WTC11 (cell line): ENCODE results near the gene ZNF681. TPM values are rescaled to one million over a fixed set of nuclear protein-coding genes. Genes with fewer than 3 reads are reported as not detected.
A peak's percentile ranks its signal among the peaks of the same experiment; 100 is the strongest.
"Not testable (repeated sequence)": the region's sequence is repeated elsewhere in the genome, so short reads cannot be mapped to it uniquely, and the experiment has no call there.

Experiments
- ATAC-seq: fragments of 200-7000 bp; cut with Tn5 transposase; 2 replicates; pipeline ENCODE4 v1.10.0; 2021; ENCODE audit warnings: mild to moderate bottlenecking, moderate library complexity
- CTCF ChIA-PET: fragments of 300-600 bp; sonication (Branson Sonifier 250); formaldehyde crosslinking; loops from one replicate; lab custom pipeline; 2021; ENCODE audit warnings: antibody characterized with exemption; lab: Charles Lee
- POLR2A ChIA-PET: fragments of 350-600 bp; sonication (Branson Sonifier 250); formaldehyde crosslinking; loops from one replicate; lab custom pipeline; 2021; ENCODE audit warnings: antibody characterized with exemption; lab: Charles Lee
- DNase-seq: peaks from one replicate; pipeline ENCODE4 v3.0.0; 2021; ENCODE audit warnings: low spot score
- H3K27ac Mint-ChIP-seq: 2 replicates; pipeline ENCODE4 v1.8.0; 2021; ENCODE audit warnings: mixed read lengths
- H3K27me3 Mint-ChIP-seq: 2 replicates; pipeline ENCODE4 v1.8.0; 2021; ENCODE audit warnings: low read depth, mild to moderate bottlenecking, moderate library complexity, mixed read lengths
- H3K36me3 Mint-ChIP-seq: 2 replicates; pipeline ENCODE4 v1.8.0; 2021; ENCODE audit warnings: mixed read lengths
- H3K4me1 Mint-ChIP-seq: 2 replicates; pipeline ENCODE4 v1.8.0; 2022; ENCODE audit warnings: mixed read lengths
- H3K4me3 Mint-ChIP-seq: 2 replicates; pipeline ENCODE4 v1.8.0; 2021; ENCODE audit warnings: mild to moderate bottlenecking, moderate library complexity, mixed read lengths
- H3K9me3 Mint-ChIP-seq: 2 replicates; pipeline ENCODE4 v1.8.0; 2021; ENCODE audit warnings: mixed read lengths
- ARID4B ChIP-seq: sonication (generic); formaldehyde crosslinking; IDR thresholded peaks from 2 replicates; pipeline ENCODE4 v1.8.0; 2023; ENCODE audit warnings: missing genetic modification reagents, mild to moderate bottlenecking, borderline replicate concordance
- CTCF ChIP-seq: fragments of 200-600 bp; IDR thresholded peaks from 2 replicates; pipeline ENCODE4 v1.8.0; 2022; ENCODE audit warnings: antibody characterized with exemption
- FOXK1 ChIP-seq: sonication (generic); formaldehyde crosslinking; IDR thresholded peaks from 2 replicates; pipeline ENCODE4 v1.8.0; 2022; ENCODE audit warnings: mild to moderate bottlenecking, moderate library complexity, missing genetic modification reagents
- HMGXB4 ChIP-seq: sonication (generic); formaldehyde crosslinking; IDR thresholded peaks from 2 replicates; pipeline ENCODE4 v1.8.1; 2023; ENCODE audit warnings: mild to moderate bottlenecking, moderate library complexity, missing genetic modification reagents
- KAT7 ChIP-seq: sonication (generic); formaldehyde crosslinking; IDR thresholded peaks from 2 replicates; pipeline ENCODE4 v1.8.1; 2023; ENCODE audit warnings: missing genetic modification reagents, mild to moderate bottlenecking, borderline replicate concordance
- MLX ChIP-seq: sonication (generic); formaldehyde crosslinking; IDR thresholded peaks from 2 replicates; pipeline ENCODE4 v1.8.1; 2023; ENCODE audit warnings: mild to moderate bottlenecking, missing genetic modification reagents, moderate library complexity
- SP1 ChIP-seq: sonication (generic); formaldehyde crosslinking; conservative IDR thresholded peaks from 2 replicates; pipeline ENCODE4 v1.8.1; 2022; ENCODE audit warnings: missing genetic modification reagents
- TEAD1 ChIP-seq: sonication (generic); formaldehyde crosslinking; IDR thresholded peaks from 2 replicates; pipeline ENCODE4 v1.8.0; 2022; ENCODE audit warnings: mild to moderate bottlenecking, missing genetic modification reagents
- TEAD4 ChIP-seq: sonication (generic); formaldehyde crosslinking; IDR thresholded peaks from 2 replicates; pipeline ENCODE4 v1.8.0; 2022; ENCODE audit warnings: mild to moderate bottlenecking, missing genetic modification reagents
- ZNF263 ChIP-seq: sonication (generic); formaldehyde crosslinking; IDR thresholded peaks from 2 replicates; pipeline ENCODE4 v1.8.1; 2022; ENCODE audit warnings: low read depth, mild to moderate bottlenecking, moderate library complexity, missing genetic modification reagents
- ZNF281 ChIP-seq: sonication (generic); formaldehyde crosslinking; IDR thresholded peaks from 2 replicates; pipeline ENCODE4 v1.8.0; 2023; ENCODE audit warnings: mild to moderate bottlenecking, missing genetic modification reagents
- ZNF416 ChIP-seq: fragments of 250-450 bp; sonication (Bioruptor Pico); IDR thresholded peaks from 2 replicates; pipeline ENCODE4 v1.9.0; 2021; ENCODE audit warnings: mild to moderate bottlenecking, inconsistent platforms
- total RNA-seq: library from RNA; stranded (reverse); gene quantifications from 3 replicates; pipeline ENCODE4 v1.2.3, GENCODE V29; 2021

Gene ZNF681
- total RNA-seq, 1 experiment from 2014 or later = 16.9 TPM

GRCh38 chr19:23762884-23763711 lies 4.4 kb upstream of the ZNF681 start (continued):
- TF ChIP-seq ARID4B (CRISPR knock-in tag) (peak; percentile 35; the same call in 1 of the 2 replicates), MLX (CRISPR knock-in tag) (no peak), ZNF281 (CRISPR knock-in tag) (no peak), KAT7 (CRISPR knock-in tag) (0 out of 2 replicates have a peak, but pooled peaks have one; percentile 16), SP1 (CRISPR knock-in tag) (peak; percentile 78), FOXK1 (CRISPR knock-in tag) (0 out of 2 replicates have a peak, but pooled peaks have one; percentile 14), ZNF263 (CRISPR knock-in tag) (no peak), TEAD4 (CRISPR knock-in tag) (peak; percentile 57; the same call in 1 of the 2 replicates)

- Mint-ChIP-seq H3K36me3 (peaks cover 29% of the 10 kb centered on the region), H3K27ac (no peak overlapping the region), H3K27me3 (peaks cover 21% of the 10 kb centered on the region), H3K4me1 (peaks cover 38% of the 10 kb centered on the region), H3K9me3 (no peaks in the 10 kb centered on the region), H3K4me3 (peak overlapping the region; percentile 100)
- ATAC-seq (no peak), DNase-seq (no peak)
- TF ChIP-seq TEAD1 (CRISPR knock-in tag) (no peak), ZNF416 (no peak), HMGXB4 (CRISPR knock-in tag) (no peak), CTCF (no peak)
- POLR2A ChIA-PET = interaction anchor here (0.6 to 1.9 kb wide), 3 partner anchors 76 to 347 kb away, joined by 3 to 11 read pairs (median 6); partner anchors contain the start of gene ZNF675
- CTCF ChIA-PET = interaction anchor here (1.1 kb wide), 1 partner anchor 55 kb away, joined by 4 read pairs; no protein-coding TSS in a partner anchor
Measured at GRCh38 chr19:23762548-23762883, 3.8 kb upstream of the ZNF681 start.

- POLR2A ChIA-PET, ATAC-seq, DNase-seq, H3K9me3 Mint-ChIP-seq, H3K27ac Mint-ChIP-seq, CTCF ChIA-PET, H3K4me3 Mint-ChIP-seq: not testable (repeated sequence)
- Mint-ChIP-seq H3K4me1 (peaks cover 21% of the 10 kb centered on the region), H3K27me3 (peaks cover 21% of the 10 kb centered on the region), H3K36me3 (peaks cover 25% of the 10 kb centered on the region)
Measured at GRCh38 chr19:23760326-23760725, 1.6 kb upstream of the ZNF681 start.

GRCh38 chr19:23743633-23744232 lies 15.0 kb downstream of the ZNF681 start:
- H3K4me1 Mint-ChIP-seq, ATAC-seq, CTCF ChIA-PET, DNase-seq, H3K27me3 Mint-ChIP-seq, H3K4me3 Mint-ChIP-seq, H3K27ac Mint-ChIP-seq, POLR2A ChIA-PET: not testable (repeated sequence)
- peaks cover 56% of the 10 kb centered on the region for H3K9me3 Mint-ChIP-seq
- H3K36me3 Mint-ChIP-seq = peaks cover 75% of the 10 kb centered on the region

- H3K4me3 Mint-ChIP-seq, H3K27ac Mint-ChIP-seq, DNase-seq, CTCF ChIA-PET, H3K36me3 Mint-ChIP-seq, H3K4me1 Mint-ChIP-seq, POLR2A ChIA-PET, ATAC-seq, H3K27me3 Mint-ChIP-seq: not testable (repeated sequence)
- peaks cover 16% of the 10 kb centered on the region for H3K9me3 Mint-ChIP-seq
Measured at GRCh38 chr19:23730729-23731465, 27.8 kb downstream of the ZNF681 start.
